Activated CD4-positive, CD25-positive, alpha-beta regulatory T cell treated with anti-CD3 and anti-CD28 coated beads, Interleukin-2, amount 50 U/mL, for 24 hours (primary cell): ENCODE results near the gene H6PD.
A peak's percentile ranks its signal among the peaks of the same experiment; 100 is the strongest.

Experiments used
- ATAC-seq, 2 donors: fragments of 150-1000 bp; cut with Tn5 transposase; one replicate each; pipeline ENCODE4 v1.10.0; 2021; ENCODE audit warnings: mild to moderate bottlenecking in 1 of 2, moderate library complexity in 1 of 2

H6PD gene

DNA sequence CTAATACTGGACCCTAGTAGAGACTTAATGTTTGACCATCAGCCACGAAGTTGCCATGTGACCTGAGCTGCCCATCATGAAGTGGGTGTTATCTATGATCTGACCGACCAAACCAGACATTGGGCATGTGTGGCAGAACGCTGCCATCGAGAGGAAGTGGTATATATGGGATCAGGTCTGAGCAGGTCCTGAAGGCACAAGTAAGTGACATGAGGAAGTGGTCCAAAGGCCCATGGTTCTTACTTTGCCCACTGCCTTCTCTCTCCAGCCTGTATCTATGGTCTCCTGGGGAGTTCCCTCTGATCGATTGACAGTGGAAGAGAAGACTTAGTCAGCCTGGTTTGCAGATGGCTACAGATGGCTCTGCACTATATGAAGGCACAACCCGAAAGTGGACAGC lies 66.0 kb downstream of the H6PD start:
- no peak for ATAC-seq

DNA sequence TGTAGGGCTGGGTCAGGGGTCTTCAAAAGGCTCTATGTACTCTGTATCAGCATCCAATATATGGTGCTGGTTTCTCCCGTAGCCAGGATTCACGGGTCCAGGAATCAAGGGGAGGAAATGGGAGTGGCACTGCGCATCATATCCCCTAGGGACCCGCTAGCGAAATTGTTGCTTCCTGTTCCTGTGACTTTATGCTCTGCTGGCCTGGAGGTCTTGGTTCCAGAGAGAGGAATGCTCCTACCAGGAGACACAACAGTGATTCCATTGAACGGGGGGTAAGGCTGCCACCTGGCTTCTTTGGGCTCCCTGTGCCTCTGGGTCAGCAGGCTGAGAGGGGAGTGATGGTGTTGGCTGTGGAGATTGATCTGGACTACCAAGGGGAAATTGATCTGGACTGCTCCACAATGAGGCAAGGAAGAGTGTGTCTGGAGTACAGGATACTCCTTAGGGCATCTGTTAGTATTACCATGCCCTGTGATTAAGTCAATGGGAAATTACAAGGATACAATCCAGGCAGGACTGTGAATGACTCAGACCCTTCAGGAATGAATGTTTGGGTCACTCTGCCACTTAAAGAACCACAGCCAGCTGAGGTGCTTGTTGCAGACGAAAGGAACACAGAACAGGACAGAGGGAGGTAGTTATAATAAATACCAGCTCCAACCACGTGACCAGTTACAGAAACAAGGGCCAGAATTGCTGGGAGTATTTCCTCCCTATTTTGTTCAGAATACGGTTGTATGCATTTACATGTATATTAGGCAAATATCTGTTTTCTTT lies 68.4 kb downstream of the H6PD start:
- no peak for ATAC-seq

DNA sequence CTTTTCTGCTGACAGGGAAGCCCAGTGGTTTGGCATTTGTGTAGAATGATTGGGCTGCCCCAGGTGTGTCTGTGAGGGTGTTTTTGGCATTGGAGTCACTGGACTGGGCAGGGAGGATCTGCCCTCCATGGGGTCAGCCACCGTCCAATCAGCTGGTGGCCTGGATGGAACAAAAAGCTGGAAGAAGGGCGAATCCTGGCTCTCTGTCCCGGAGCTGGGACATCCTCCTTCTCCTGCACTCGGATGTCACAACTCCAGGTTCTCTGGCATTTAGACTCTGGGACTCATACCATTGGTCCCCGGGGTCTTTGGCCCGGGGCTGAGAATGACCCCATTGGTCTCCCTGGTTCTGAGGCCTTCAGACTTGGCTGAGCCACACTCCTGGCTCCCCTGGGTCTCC lies 69.3 kb downstream of the H6PD start:
- no peak for ATAC-seq

DNA sequence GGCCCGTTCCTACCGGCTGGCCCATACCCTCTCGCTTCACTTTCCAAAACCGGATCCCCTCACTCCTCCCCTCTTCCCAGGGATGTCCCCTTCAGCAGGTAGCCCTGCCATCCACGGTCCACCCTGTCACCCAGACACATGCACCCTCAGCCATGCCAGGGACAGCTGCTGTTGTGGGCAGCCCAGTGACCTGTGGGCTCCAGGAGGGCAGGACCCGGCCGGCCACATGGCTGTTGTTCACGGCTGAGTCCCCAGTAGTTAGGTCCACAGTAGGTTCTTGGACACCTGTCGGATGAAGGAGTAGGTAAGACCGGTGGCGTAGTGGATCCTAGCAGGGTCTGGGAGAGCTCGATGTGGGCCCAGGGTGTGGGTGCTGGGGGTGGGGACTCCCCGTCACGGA lies 70.6 kb downstream of the H6PD start:
- ATAC-seq, result no peak

DNA sequence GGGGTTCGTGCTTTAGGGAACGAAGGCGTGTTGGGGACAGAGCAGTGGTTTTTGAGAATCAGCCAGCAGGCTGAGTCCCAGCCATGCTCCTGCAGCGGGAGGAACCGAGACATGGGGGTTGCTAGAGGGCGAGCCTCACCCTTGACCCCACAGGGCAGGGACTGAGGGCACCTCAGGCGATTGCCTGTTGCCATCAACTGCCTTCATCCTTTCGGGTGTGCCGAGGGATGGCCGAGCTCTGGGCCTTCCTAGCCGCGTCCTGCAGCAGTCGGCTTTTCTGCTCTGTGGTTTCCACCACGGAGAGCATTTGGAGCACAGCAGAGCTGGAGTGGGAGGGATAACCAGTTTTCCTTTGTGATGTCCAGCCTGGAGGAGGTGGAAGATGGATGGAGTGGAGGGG lies 71.4 kb downstream of the H6PD start:
- ATAC-seq, result no peak

DNA sequence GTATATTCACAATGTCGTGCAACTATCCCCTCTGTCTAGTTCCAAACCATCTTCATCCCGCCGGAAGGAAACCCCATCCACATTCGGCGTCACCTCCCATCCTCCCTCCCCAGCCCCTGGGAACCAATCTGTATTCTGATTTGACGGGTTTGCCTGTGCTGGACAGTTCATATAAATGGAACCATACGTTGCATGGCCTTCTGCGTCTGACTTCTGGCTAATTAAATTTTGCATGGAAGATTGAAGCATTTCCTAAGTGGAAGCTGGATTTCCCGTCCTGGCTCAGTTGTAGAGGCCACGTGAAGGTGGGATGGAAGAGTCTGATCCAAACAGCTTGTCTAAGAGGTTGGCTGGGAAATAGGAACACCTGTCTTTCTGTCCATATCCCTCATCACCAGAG lies 72.7 kb downstream of the H6PD start:
- ATAC-seq, result no peak

DNA sequence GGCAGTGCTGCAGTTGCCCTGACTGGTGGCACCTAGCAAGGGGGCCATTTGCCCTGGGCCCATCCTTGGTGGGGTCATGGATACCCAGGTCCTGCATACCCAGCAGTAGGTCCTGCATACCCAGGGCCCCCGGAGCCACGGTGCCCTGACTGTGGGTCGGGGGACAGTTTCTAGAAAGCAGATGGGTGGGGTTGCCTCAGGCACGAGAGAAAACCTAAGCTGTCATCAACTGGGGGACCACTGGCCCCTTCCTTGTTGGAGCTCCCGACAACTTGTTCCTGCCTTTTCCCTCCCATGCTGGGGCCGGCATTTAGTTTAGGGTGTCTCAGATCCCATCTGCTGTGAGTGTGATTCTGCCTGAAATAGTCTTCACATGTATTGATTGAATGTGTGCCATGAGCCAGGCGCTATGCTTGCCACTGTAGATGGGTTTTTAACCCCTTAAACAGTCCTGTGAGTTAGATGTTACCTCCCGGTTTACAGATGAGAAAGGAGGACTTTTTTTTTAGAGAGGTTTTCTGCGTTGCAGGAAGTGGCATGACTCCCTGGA lies 73.7 kb downstream of the H6PD start:
- ATAC-seq, result no peak

DNA sequence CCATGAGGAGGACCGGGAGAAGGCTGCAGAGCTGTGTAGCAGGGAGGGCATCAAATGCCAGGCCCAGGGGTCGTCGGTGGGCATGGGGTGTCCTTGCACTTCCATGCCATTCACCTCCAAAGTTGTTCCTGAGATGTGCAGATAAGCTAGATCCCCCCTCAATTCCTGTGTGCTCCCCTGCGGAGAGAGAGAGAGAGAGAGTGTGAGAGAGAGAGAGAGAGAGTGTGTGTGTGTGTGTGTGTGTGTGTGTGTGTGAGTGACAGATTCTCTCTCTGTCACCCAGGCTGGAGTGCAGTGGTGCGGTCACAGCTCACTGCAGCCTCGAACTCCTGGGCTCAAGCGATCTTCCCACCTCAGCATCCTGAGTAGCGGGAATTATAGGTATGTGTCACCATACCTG lies 74.5 kb downstream of the H6PD start:
- ATAC-seq, result no peak

DNA sequence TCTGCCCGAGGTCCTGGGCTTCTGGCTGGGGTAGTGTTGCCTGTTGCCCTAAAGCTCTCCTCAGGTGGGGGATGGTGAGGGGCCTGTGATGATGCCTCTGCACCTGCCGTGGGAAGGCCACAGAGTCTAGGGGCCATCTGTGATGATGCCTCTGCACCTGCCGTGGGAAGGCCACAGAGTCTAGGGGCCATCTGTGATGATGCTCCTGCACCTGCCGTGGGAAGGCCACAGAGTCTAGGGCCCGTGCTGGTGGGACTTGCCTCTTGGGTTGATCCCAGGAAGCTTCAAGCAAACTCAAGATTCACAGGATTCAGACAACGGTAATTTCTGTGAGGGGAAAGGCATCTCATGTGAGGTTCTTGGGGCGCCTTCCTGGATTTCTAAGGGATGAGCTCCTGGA lies 75.4 kb downstream of the H6PD start:
- ATAC-seq, result no peak

DNA sequence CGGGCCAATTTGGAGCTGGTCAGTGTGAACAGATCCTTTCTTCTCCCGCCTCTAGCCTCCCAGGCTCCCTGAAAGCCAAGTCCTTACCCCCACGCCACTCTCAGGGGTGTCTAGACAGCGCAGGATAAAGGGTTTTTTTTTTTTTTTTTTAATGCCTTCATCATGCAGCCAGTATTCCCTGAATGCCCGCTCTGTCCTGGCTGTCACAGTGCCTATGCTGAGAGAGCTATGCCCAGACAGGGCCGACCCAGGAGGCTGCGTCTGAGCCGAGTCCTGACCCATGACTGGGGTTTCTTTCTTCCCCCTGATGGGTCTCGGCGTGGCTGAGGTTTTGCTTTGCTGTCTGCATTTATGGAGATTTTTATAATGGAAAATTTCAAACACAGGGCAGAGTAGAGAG lies 76.5 kb downstream of the H6PD start:
- no peak for ATAC-seq

DNA sequence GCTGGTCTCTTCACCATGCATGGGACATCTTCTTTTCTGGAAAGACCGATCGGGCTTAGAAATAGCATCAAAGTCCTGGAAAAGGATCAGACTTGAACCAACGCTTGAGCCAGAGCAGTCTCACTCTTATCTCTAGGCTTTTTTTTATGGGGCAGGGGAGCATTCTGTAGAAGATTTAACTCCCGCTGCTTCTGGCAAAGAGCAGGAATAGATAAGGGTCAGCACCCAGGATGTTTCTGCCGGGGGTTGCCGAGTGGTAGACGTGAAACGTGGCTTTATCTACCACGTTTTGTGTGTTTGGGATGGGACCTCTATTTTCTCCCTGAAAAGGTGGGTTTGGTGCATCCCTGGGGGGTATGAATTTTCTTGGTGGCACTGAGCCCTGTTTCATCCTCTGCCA lies 76.9 kb downstream of the H6PD start:
- ATAC-seq, result no peak

DNA sequence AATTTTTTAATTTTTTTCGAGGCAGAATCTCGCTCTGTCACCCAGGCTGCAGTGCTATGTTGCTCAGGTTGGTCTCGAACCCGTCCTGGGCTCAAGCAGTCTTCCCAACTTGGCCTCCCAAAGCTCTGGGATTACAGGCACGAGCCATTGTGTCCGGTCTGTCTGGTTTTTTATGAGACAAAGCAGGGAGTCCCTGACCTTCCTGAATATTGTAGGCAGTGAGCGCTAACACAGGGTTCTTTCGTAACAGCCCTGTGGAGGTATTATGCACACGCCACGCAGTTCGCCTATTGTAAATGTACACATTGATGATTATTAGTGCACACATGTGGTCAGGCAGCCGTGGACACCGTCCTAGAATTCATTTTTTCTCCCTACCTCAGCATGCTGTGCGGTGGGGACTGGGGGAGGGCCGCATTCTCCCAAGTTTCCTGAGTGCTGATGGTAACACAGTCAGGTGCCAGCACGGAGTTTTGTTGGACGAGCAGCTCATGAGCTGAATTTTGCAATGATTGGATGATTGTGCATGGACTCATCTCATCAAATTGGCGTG lies 77.7 kb downstream of the H6PD start:
- ATAC-seq, result no peak

DNA sequence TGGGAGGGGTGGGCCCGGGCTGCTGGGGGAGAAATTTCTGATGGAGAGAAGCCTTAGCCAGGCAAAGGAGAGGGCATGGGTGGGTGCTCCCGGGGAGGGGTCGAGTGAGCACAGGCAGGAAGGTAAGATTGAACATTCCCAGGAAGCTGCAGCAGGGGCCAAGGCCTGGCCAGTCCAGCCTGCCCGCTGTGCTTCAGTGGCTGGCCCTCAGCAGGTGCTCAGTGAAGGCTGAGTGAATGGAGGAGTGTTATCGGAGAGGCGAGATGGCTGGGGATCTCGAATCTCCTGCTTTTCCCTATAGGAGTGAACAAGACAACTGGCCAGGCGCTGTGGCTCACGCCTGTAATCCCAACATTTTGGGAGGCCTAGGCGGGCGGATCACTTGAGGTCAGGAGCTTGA lies 79.0 kb downstream of the H6PD start:
- ATAC-seq, result no peak

DNA sequence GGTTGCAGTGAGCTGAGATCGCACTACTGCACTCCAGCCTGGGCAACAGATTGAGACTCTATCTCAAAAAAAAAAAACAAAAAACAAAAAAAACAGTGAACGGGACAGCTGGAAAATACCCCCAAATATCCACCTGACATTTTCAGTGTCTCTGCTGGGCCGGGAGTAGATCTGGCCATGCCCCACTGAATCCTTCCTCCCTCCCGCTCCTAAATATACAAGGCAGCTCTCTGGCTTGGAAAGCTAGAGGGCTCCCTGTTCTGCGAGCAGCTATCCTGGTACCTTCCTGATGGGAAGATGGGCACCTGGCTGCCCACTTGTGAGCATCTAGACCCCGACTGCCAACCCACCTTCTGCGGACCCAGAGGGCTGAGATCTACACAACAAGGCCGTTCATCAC lies 79.5 kb downstream of the H6PD start:
- ATAC-seq, result no peak

DNA sequence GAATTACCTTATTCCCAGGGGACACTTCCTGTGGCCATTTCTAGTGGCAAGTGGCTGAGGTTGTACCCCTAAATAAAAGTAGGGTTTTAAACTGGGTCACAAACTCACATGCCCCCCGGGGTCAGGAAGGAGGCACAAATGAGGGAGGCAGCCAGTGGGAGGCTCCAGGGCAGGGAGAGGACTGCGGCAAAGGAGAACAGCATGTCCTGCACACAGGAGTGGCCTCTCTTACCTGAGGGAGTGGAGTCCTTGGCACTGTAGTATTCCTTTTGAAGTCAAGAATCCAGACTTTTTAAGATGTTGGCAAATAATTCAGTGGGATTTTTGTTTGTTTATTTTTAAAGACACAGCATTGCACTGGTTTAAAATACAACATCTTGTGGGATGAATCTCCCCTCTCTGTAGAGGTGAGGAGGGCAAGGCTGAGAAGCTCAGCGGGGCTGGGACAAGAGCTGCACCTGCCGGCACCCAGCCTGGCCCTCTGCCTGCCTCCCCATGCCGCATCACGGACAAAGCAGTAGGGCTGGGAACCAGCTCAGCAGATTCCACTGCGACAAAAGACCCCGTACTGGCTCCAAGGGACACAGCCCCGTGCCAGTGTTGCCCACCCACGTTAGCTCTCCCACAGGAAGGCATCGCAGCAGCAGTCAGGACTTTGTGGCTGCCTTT lies 80.3 kb downstream of the H6PD start:
- ATAC-seq, result no peak

DNA sequence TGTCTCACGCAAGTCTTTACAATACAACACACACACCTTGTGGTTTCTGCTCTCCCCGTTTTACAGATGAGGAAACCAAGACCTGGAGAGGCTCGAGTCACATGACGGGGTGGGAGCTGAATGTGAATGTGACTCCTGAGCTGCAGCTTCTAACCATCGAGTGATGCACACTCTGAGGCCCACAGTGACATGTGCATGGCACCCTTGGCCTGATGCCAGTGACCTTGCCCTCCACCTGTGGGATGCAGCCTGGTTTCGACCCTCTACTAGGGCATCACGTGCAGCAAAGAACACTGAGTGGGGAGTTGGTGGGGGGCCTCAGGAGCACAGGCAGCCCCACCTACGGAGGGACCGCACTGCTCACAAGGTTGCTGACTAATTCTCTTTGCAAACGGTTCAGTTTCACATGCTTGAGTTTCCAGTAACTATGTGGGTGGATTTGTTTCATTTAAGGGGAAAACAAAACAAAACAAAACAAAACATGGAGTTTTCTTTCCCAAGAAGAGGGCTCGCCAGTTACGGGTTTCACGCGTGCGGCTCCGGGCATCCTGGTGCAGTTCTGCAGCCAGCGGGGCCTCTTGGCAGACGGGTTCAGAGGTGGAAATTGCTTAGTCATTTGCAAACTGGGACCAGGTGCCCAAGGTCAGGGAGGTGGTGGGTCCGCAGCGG lies 81.0 kb downstream of the H6PD start:
- peak; percentile 77 to 79 for ATAC-seq

DNA sequence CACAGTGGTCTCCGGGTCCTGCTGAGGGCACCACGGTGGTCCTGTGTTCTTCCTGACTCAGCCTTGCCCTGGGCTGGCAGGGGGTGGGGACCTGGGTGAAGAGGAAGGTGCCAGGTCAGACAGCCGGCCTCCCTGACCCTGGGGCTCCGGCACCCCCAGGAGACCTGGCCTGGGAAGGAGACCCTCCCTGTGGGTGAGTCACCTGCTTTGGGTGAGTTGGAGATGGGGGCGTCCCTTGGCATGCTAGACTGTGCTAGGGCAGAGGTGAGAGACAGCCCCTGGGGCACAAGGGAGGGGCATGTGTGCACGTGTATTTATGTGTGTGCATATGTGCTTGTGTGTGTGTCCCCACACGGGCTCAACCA lies 81.5 kb downstream of the H6PD start:
- ATAC-seq, result peak; percentile 26 to 41

DNA sequence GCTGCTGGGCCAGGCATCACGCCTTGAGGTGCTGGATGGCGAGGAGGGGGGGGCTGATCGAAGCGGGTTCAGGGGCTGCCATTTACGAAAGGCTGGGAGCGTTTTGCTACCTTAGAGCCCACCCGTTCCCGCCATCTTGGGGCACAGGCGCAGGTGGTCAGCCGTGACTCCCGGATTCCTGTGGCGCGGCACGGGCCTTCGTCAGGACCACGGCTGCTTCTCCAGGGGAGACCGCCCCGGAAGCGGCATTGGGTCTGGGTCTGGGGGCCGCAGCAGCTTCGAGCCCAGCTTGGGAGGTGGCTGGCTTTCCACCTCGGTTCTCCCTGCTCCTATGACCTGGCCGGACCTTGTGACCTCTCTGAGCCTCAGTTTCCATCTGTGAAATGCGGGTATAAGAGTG lies 81.9 kb downstream of the H6PD start:
- no peak for ATAC-seq

DNA sequence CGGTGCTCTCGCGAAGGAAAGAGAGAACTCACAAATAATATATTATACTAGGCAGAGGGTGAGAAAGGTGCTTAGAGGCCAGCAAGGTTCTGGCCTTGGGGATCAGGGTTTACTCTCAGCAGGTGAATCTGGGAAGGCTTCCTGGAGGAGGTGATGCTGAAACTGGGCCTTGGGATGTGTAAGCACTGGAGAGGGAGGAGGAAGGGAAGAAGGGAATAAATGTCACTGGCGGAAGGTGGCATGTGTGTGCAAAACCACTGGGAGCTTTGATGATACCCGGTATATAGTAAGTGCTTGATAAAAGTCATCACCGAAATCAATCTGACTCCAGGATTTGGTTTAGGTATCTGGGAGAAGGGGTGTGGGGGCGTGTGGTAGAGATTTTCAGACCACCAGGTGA lies 82.5 kb downstream of the H6PD start:
- ATAC-seq, result no peak

DNA sequence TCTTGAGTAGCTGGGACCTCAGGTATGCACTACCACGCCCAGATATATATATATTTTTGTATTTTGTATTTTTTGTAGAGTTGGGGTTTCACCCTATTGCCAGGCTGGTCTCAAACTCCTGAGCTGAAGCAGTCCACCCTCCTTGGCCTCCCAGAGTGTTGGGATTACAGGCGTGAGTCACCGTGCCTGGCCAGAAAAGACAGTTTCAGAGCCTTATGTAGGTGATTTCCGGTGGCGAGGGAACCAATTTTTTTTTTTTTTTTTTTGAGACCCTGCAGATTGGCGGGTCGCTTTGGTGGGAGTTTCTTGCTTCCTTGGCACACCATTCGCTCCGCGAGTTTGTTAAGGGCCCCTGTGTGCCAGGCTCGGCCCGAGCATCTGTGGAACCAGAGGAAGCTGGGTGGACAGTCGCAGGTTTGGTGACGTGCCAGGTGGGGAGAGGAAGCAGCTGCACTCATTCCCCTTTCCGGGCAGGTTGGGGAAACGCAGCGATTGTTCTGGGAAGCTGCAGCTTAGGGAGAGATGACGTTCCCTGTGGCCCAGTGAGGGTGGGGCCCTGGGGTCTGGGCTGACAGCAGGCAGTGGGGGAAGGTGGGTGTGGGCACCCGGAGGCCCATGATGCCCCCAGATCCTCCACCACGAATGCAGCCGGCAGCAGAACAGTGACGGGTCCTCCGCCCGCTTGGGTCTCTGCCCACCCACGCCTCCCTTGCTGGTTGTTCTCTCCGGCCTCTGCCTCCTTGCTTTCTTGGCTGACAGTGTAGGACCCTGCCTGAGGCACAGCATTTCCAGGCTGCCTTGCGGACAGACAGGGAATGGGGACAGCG lies 83.2 kb downstream of the H6PD start:
- no peak for ATAC-seq

DNA sequence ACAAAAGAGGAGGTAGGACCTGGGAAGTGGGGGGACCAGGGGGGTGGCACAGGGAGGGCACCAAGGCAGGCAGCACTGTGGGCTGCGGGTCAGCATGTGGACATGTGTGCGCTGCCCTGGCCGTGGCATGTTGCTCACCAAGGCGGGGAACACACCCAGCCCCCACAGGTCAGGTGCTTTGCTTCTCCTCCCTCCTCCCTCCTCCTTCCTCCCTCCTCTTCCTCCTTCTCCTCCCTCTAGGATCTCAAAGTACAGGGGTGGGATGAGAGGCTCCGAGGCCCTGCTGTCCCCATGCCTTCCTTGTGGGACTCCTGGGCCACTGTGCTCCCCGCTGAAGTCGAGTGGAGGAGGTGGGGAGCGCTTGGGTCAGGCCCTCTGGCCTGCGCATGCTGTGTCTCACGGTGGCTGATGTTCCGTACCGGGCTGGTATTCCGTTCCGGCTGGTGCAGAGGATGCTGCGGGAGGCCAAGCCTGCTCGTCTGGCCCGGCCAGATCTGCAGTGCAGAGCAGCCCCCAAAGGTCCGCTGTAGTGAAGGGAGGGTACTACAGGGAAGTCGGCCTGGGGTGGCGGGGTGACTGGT lies 84.7 kb downstream of the H6PD start:
- ATAC-seq, result no peak

DNA sequence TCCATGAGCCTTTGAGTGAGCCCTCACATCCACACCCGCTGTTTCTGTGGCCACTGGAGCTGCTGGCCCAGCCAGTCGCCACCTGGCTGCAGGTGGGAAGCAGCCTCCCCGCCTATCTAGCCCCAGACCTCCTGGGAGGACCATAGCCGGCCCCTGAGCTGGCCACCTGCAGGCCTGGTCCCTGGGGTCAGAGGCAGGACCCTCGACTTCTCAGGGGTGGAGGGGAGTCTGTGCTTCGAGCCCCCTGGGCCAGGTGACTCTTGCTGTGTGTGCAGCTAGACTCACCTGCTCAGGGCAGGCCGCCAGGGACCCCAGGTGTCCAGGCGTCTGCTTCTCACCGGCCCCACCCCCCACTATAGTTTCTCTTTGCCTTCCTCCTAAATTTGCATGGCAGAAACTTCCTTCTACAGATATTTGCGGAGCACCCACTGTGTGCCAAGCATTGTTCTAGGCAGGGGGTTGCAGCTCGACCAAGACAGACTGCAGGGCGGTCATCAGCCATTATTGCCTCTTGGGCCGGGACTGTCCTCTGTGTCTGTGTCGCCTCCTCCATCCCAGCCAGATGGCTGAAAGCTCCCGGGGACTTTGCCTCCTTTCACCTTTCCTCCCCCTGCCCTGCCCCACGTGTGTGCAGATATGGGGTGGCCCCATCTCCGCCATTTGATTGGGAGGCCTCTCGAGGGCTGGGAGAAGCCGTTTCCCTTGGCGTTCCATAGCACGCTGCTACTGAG lies 85.4 kb downstream of the H6PD start:
- no peak for ATAC-seq
